Gastroesophageal sphincter (tissue), 4 donors: ENCODE measurements around the gene SPAG4. TPM values are rescaled to one million over a fixed set of nuclear protein-coding genes. Genes with fewer than 3 reads are reported as not detected.

ENCODE experiments used
- ATAC-seq: fragments of 150-250 bp; one replicate; pipeline ENCODE4 v1.9.1; 2016; ENCODE audit warnings: mild to moderate bottlenecking, moderate library complexity
- H3K27ac ChIP-seq, 4 donors: fragments of 200-600 bp; sonication (generic) in 3 of 4; 1 replicate in 3 of 4; 2 replicates in 1 of 4; pipeline ENCODE4 v1.5.1; 2016 to 2019
- H3K27me3 ChIP-seq: fragments of 200-600 bp; sonication (generic); one replicate; pipeline ENCODE4 v1.5.1; 2019
- H3K36me3 ChIP-seq, 2 donors: fragments of 200-600 bp; sonication (generic); one replicate each; pipeline ENCODE4 v1.5.1; 2019; ENCODE audit warnings: control low read depth in 1 of 2
- H3K4me1 ChIP-seq, 3 donors: fragments of 200-600 bp; sonication (generic); 1 replicate in 2 of 3; 2 replicates in 1 of 3; pipeline ENCODE4 v1.5.1; 2016 to 2019; ENCODE audit warnings: control low read depth in 2 of 3
- H3K4me3 ChIP-seq, 2 donors: fragments of 200-600 bp; sonication (generic); one replicate each; pipeline ENCODE4 v1.5.1; 2019; ENCODE audit warnings: mild to moderate bottlenecking in 1 of 2, moderate library complexity in 1 of 2
- H3K9me3 ChIP-seq, 3 donors: fragments of 200-600 bp; sonication (generic); one replicate each; pipeline ENCODE4 v1.5.1; 2017 to 2019; ENCODE audit warnings: control low read depth in 2 of 3
- EP300 ChIP-seq: sonication (generic); formaldehyde crosslinking; IDR thresholded peaks from one replicate; pipeline ENCODE4 v1.6.1; 2017; ENCODE audit warnings: antibody characterized with exemption, mild to moderate bottlenecking
- POLR2A ChIP-seq, 2 donors: fragments of 450-650 bp; IDR thresholded peaks; one replicate each; pipeline ENCODE4 v1.6.1; 2017; ENCODE audit warnings: antibody characterized with exemption in 2 of 2, mild to moderate bottlenecking in 2 of 2, moderate library complexity in 1 of 2
- POLR2AphosphoS5 ChIP-seq: sonication (generic); formaldehyde crosslinking; IDR thresholded peaks from one replicate; pipeline ENCODE4 v1.6.1; 2017; ENCODE audit warnings: antibody characterized with exemption
- WGBS, 2 donors: methylation state at CpG; one replicate each; pipeline ENCODE4 v1.1.5; 2018; ENCODE audit warnings: low coverage in 1 of 2; 5-methylcytosine and 5-hydroxymethylcytosine counted together
- total RNA-seq, 4 donors: library from RNA; depleted of rRNA; stranded (reverse); fragments of >200 nt; gene quantifications; one replicate each; pipeline ENCODE4 v1.1.0, GENCODE V29; 2016
- TF ChIP-seq, protein P1 (sequence below), 4 experiments: fragments of 200-600 bp in 2 of 4; fragments of 450-650 bp in 2 of 4; sonication (generic) in 1 of 4; IDR thresholded peaks; one replicate each; pipeline ENCODE4 v1.5.1; 2017 to 2019; ENCODE audit warnings: antibody characterized with exemption in 4 of 4, mild to moderate bottlenecking in 2 of 4, moderate library complexity in 2 of 4

SPAG4 gene
- total RNA-seq, 4 donors from 2014 or later, result 0.85 to 3.5 (median 2.9) TPM

DNA sequence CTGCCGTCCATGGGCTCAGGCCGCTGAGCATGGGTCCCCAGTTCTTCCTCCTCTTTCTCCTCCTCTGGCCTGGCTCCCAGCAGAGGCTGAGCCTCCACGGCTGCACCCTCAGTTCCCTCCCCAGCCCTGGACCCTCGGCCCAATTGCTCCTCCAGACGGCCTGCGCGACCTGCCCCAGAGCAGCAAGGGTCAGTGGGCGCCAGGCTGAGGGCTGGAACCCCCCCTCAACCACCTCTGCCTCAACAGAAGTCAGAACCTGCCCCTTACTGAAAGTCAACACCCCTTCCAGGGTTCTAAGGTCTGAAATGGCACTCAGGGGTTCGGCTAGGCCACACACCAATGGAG is 15.9 kb upstream of the SPAG4 start:
- no peaks in the 10 kb centered on the region for H3K9me3 ChIP-seq
- H3K4me1 ChIP-seq, result peaks cover 0 to 21% (median 12%) of the 10 kb centered on the region in 3 donors
- peaks cover 37% of the 10 kb centered on the region for H3K27me3 ChIP-seq
- WGBS, 2 donors, result no CpG with 5 or more reads among the region's 9 CpGs
- H3K4me3 ChIP-seq, result no peak overlapping the region
- no peak overlapping the region for H3K27ac ChIP-seq
- ATAC-seq, result no peak
- H3K36me3 ChIP-seq, result no peaks in the 10 kb centered on the region
- TF ChIP-seq POLR2AphosphoS5 (no peak), EP300 (no peak), POLR2A (IDR thresholded peaks at IDR 0.05) (no peak)
- TF ChIP-seq, protein P1, sequence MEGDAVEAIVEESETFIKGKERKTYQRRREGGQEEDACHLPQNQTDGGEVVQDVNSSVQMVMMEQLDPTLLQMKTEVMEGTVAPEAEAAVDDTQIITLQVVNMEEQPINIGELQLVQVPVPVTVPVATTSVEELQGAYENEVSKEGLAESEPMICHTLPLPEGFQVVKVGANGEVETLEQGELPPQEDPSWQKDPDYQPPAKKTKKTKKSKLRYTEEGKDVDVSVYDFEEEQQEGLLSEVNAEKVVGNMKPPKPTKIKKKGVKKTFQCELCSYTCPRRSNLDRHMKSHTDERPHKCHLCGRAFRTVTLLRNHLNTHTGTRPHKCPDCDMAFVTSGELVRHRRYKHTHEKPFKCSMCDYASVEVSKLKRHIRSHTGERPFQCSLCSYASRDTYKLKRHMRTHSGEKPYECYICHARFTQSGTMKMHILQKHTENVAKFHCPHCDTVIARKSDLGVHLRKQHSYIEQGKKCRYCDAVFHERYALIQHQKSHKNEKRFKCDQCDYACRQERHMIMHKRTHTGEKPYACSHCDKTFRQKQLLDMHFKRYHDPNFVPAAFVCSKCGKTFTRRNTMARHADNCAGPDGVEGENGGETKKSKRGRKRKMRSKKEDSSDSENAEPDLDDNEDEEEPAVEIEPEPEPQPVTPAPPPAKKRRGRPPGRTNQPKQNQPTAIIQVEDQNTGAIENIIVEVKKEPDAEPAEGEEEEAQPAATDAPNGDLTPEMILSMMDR (IDR thresholded peaks at IDR 0.05), result no peak

GRCh38 chr20:35600176-35600992 is 15.2 kb upstream of the SPAG4 start:
- Histone ChIP-seq H3K27me3 (peaks cover 37% of the 10 kb centered on the region), H3K9me3 (no peaks in the 10 kb centered on the region), H3K4me3 (peak overlapping the region in 1 of 2 donors; percentile 58), H3K27ac (no peak overlapping the region), H3K4me1 (peaks cover 0 to 21% (median 12%) of the 10 kb centered on the region in 3 donors), H3K36me3 (no peaks in the 10 kb centered on the region)
- no peak for ATAC-seq
- TF ChIP-seq, protein P1 (IDR thresholded peaks at IDR 0.05), result no peak
- no peak for TF ChIP-seq EP300
- no peak for TF ChIP-seq POLR2AphosphoS5
- TF ChIP-seq POLR2A (IDR thresholded peaks at IDR 0.05), result no peak
- WGBS, 2 donors, result 39% methylated on average over 10 of the region's 34 CpGs; no CpG with 5 or more reads in 1 of the 2 donors

DNA sequence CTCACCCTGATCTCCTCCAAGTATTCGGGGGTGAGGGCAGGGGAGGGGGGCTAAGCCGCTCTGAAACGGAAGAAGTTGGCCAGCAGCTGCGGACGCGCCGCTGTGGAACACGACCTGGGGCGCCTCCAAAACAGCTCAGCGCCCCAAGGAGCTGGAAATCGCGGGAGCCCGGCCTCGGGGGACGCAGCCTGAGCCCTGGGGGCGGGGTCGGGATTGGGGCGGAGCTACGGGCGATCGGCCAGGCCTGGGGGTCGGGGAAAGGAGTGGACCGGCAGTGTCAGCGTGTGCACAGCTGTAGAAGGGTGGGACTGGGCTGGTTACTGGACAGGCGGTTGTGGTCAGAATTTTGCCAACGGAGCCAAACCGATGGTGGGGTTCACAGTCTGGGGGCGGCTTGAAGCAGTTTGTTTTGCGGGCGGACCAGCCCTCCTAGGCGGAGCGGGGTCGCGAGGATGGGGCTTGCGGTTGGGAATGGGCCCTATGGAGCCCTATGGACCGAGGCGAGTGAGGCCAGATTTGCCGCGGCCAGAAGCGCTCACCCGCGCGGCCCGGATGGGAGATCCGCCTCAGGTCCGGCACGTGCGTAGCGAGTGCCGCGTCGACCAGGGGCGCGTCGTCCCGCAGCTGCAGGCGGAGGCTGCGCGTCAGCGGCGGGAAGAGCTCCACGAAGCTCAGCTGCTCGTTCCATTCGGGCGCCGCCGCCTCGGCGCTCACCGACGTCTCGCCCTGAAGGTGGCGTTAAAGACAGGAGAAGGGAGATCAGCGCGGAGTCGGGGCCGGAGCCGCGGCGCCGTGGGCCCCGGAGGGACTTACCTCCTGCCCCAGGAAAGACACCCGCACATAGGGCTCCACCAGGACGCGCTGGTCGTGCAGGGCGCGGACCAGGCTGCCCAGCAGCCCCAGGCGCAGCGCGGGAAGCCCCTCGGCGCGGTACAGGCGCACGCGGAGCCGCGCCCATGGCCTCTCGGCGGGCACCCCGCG is 14.3 kb upstream of the SPAG4 start:
- peak overlapping the region in 1 of 4 donors; percentile 66 for H3K27ac ChIP-seq
- ATAC-seq, result peak; percentile 89
- TF ChIP-seq POLR2A (IDR thresholded peaks at IDR 0.05) (peak in 1 of 2 donors; percentile 18), POLR2AphosphoS5 (peak; percentile 41), EP300 (no peak)
- TF ChIP-seq, protein P1 (IDR thresholded peaks at IDR 0.05), result peak in 3 of 4 experiments; percentile 35 to 76 (median 58)

DNA sequence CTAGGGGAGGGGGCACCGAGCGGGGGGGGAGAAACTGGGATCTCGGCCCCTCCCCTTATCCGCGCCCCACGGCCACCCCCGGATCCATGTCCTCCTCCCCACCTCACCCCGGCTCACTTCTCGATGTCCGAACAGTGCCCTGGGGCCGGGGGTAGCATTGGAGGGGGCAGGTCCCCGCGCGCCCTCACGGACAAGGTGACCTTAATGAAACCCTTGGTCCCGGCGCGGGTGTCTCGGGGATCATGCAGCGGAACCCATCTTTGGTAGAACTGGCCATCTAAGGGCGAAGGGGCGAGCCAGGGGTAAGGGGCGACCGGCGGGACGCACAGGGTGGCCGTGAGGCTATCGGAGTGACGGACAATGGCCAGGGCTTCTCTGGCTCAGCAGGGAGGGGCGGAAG is 13.6 kb upstream of the SPAG4 start:
- Histone ChIP-seq H3K27ac (peak overlapping the region in 1 of 4 donors; percentile 66), H3K27me3 (peaks cover 37% of the 10 kb centered on the region), H3K4me1 (peaks cover 0 to 21% (median 12%) of the 10 kb centered on the region in 3 donors), H3K9me3 (no peaks in the 10 kb centered on the region), H3K4me3 (peak overlapping the region; percentile 18 to 58), H3K36me3 (no peaks in the 10 kb centered on the region)
- TF ChIP-seq POLR2A (IDR thresholded peaks at IDR 0.05), result no peak
- TF ChIP-seq, protein P1 (IDR thresholded peaks at IDR 0.05), result no peak
- no peak for TF ChIP-seq POLR2AphosphoS5
- no peak for TF ChIP-seq EP300
- no peak for ATAC-seq
- WGBS, 2 donors, result no CpG with 5 or more reads among the region's 30 CpGs

More for the DNA sequence above, 14.3 kb upstream of the SPAG4 start:
- Histone ChIP-seq H3K4me3 (peak overlapping the region; percentile 18 to 58), H3K27me3 (peaks cover 37% of the 10 kb centered on the region), H3K4me1 (peaks cover 0 to 21% (median 12%) of the 10 kb centered on the region in 3 donors), H3K36me3 (no peaks in the 10 kb centered on the region), H3K9me3 (no peaks in the 10 kb centered on the region)
- 0% methylated on average over 14 of the region's 103 CpGs; no CpG with 5 or more reads in 1 of the 2 donors for WGBS, 2 donors
